ENCODE results near the gene PBOV1.

The PBOV1 gene

DNA sequence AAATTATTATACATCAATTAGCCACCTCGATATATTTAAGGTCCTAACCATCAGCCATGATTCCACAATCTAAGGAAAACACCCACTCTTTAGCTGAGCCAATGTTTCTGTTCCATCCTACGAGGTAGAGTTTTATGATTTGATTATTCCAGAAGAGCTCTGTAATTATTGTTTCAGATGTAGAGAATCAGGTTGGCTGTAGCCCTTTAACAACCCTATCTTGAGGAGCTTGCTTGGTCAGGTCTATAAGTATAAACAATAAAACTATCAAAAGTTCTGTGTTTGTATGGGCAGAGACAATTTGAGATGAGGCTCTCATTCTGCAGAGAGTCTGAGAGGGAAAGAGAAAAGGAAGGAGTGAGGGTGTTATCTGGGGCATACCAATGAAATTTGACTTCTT is at the start of gene PBOV1:
Gene PBOV1, minus strand, starts transcription at position 43 of the 400 bp plus-strand sequence. CDS start 96 bp downstream, outside the sequence.
- DNase-seq (ENCODE audit: low spot score), result no peak

DNA sequence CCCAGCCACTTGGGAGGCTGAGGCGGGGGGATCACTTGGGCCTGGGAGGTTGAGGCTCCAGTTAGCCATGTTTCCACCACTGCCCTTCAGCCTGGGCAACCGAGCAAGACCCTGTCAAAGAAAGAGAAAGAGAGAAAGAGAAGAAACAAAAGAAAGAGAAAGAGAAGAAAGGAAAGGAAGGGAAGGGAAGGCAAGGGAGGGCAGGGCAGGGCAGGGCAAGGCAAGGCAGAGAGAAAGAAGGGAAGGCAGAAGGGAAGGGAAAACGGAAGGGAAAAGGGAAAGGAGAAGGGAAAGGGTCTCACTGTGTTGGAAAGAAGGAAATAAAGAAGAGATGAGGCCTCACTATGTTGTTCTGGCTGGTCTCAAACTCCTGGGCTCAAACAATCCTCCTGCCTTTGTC is 47.8 kb upstream of the PBOV1 start:
- no peak for DNase-seq (ENCODE audit: low spot score)

DNA sequence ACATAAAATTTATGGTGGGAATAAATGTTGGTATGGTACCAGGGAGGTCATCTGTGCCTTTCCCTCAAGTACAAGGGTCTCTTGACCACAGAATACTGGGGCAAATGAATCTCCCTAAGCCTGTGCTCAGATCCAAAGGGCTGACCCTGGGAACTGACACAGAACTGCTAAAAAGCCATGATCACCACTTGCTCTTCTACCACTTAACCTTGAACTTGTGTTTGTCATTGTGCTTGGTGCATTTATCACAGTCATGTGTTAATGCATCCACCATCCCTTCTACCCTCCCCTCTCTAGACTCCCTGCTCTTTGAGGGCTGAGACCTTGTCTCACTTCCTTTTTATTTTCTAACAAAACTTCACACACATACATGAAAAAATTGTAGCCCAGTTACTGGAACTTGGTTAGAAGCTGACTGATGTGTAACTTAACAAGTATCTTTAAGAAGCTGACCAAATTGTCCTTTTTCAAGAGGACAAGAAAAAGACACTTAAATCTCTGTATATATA is 46.1 kb upstream of the PBOV1 start:
- DNase-seq (ENCODE audit: low spot score), result no peak

DNA sequence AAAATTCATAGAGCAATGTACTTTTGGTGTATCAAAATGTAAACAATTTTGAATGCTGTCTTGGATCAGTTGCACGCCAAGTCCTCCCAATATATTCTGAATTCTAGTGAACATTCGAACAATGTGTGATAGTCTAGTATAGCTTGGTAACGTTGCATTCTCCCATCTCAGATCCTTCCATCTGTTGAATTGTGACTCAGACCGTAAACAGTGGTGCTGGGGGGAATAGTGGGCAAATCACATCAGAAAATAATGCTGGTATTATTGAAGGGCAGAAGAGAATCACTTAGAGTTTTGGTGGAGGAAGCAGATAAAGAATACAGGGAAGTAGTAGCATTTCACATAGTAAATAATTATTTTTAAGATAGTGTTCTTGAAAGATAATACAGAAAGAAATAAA is 45.7 kb upstream of the PBOV1 start:
- DNase-seq (ENCODE audit: low spot score), result peak; percentile 53

DNA sequence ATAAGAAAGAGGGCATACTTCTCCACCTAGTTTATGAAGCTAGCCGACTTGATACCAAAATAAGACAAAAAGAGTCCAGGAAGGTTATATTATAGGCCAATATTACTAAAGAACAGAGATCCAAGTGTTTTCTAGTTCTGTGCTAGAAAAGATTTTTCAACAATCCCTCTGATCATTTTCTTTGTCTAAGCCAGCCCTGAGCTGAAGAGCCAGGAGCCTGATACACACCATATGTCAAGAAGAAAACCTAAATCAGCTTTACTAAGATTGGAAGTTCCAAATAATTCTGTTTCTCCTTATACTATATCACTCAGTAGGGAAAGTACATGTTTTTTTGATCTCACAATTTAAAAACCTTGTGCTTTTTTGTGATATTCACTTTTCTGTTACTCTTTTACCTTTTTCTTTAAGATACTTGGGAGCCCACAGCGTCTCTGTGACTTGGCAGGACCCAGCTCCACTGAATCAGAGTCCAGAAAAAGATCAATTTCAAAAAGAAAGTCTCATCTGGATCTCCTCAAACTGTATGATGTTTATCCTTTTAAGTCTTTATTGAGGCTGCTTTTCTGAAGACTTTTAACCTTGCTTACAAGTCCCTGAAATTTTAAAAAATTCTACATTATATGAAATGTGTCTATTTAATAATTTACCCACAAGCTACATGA is 43.0 kb upstream of the PBOV1 start:
- no peak for DNase-seq (ENCODE audit: low spot score)

DNA sequence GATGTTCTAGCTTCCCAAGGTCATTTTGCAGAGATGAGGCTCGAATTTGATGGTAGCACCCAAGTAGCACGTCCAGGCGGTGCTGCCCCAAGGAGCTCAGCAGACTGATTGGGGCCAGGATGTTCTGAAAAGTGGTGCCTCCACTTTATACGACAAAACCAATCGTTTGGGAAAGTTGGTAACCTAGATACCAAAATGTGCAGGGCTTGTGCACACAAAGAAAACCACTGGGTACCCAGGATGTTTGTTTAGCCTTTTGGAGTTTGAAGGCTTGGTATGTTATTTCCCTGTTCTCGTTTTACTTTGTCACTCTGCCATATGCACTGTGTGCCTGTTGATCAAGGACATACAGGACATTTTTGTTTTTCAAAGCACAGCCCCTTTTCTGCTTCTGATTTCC is 40.7 kb upstream of the PBOV1 start:
- DNase-seq (ENCODE audit: low spot score), result no peak

DNA sequence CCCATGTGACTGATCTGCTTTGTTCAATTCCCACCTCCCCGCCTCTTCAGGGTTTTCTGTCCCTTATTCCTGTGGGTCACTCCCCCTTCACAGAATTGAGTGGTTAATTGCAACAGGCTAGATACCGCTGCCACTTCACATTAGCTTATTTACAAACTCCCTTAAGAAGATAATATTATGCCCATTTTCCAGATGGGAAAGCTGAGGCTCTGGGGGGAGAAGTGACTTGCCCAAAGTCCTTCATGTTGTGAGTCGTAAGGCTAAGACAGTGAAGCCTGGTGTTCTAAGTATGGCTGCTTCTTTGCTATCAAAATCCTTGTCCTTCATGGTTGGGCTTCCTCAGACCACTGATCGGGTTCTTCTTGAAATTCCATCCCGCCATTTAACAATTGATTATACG is 39.9 kb upstream of the PBOV1 start:
- DNase-seq (ENCODE audit: low spot score), result no peak

DNA sequence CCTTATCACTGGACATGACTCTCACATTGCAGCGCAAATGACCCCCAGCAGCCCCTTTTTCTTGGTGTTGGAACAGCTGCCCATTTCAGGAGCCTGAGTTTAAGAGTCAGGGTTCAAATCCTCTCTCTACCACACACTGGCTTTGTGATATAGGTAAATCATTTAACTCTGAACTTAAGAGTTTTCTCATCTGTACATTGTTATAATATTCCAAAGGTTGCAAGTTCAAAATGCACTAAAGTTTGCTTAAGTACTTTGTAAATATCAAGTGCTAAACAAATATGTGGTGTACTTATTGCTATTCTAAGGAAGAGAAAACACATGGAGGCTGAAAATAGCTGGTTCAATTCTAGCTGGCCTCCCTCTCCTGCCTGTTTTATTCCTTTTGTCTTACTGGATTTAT is 39.3 kb upstream of the PBOV1 start:
- DNase-seq (ENCODE audit: low spot score), result no peak

DNA sequence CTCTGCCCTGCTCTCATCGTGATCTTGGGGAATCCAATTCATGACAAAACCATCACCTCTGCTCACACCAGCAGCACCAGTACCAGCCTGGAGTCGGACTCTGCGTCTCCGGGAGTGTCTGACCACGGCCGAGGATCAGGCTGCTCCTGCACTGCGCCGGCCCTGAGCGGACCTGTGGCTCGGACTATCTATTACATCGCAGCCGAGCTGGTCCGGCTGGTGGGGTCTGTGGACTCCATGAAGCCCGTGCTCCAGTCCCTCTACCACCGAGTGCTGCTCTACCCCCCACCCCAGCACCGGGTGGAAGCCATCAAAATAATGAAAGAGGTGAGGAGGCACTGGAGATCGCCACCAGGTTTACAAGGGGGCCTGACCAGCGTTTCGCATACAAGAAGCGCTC is 37.2 kb upstream of the PBOV1 start:
- no peak for DNase-seq (ENCODE audit: low spot score)

DNA sequence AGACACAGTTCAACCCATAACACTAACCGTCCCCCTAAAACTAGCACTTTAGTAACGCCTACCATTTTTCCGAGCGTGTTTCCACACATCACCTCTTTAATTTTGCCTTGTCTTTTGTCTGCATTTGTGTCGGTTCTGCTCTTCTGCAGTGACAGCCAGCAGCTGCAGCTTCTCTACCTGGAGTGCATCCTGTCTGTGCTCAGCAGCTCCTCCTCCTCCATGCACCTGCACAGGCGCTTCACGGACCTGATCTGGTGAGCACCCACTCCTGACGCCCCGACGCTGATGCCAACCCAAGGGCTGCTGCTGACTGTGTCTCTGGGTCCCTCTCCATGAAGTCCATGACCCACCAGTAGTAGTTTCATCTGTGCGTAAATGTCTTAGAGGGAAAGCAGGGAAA is 35.4 kb upstream of the PBOV1 start:
- no peak for DNase-seq (ENCODE audit: low spot score)

DNA sequence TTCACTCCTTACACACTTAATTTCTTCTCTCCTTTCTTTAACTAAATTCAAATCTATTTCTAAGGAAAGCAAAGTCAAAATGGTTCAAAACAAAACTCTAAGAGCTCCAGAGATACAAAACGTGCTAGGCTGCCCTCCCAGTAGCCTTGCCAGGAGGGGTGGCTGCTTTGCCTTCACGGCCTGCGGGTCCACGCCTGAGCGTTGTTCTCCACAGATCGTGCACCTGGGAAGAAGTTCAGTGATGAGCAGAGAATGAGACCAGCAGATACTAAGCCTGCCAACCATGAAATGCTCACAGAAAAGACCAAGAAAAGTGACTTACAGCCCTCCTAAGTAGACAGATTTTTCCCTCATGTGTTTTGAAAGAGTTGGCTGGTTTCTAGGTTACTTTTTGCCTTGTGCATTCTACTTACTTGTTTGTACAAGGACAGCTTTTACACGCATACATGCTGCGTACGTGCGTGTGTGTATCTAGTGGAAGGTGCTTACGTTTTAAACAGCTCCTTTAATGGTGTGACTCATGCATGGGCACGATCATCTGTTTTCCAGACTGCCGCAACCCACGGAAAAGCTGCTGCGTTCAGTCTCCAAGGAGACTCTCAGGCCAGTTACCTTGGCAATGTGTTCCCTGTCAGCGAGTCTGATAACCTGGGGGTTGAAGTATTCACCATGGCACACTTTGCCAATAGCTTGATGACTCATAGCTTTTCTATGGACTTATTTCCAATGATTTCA is 32.4 kb upstream of the PBOV1 start:
- no peak for DNase-seq (ENCODE audit: low spot score)

DNA sequence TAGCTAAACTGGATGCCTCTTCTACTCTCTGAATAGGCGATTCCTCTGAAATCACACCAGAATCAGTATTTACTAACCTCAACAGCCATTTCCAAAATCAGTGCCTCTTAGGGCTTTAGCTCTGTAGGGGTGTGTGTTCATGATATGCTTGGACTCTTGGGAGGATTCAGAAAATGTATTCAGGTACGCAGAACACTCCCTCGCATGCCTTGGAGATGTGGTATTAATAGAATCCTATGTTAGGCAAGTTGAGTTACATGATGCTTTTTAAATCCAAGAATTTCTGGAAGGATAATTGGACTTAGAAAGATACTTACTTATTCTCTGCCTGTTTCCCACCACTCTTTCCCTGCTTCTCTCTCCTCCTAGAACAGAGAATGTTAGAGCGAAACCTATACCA is 31.8 kb upstream of the PBOV1 start:
- no peak for DNase-seq (ENCODE audit: low spot score)

DNA sequence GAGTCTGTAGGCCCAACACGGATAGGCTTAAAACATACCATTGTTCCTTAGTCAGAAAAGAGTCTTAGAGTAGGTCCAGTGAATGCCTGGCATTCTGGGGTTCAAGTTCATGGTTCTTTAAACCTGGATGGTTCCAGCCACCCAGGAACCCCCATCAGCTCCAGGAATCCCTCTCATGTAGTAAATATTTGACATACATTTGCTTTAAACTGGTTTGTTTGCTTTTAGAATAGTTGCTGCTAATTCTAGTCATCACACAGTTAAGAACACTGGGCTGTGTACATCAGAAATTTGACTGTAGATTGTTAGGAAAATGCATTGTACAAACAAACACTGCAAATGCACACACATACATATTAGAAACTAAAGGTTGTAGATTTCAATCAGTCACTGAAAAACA is 30.6 kb upstream of the PBOV1 start:
- no peak for DNase-seq (ENCODE audit: low spot score)

DNA sequence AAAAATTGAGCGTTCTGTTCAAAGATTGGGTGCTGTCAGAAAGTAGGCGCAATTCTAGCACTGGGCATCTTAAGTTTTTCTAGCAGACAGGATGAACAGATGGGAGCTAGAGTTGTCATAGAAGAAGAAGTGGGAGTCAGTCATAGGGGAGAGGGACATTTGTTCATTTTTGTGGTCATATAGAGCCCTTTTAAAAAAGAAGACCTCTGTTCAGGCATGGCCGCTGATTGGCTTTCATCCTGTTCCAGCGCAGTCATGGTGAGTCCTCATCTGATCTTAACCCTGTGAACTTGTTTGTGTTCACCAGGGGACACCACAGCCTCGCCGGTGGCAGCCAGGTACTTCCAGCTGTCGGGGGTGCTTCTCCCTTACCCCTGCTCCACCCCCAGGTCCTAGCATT is 29.7 kb upstream of the PBOV1 start:
- DNase-seq (ENCODE audit: low spot score), result no peak

DNA sequence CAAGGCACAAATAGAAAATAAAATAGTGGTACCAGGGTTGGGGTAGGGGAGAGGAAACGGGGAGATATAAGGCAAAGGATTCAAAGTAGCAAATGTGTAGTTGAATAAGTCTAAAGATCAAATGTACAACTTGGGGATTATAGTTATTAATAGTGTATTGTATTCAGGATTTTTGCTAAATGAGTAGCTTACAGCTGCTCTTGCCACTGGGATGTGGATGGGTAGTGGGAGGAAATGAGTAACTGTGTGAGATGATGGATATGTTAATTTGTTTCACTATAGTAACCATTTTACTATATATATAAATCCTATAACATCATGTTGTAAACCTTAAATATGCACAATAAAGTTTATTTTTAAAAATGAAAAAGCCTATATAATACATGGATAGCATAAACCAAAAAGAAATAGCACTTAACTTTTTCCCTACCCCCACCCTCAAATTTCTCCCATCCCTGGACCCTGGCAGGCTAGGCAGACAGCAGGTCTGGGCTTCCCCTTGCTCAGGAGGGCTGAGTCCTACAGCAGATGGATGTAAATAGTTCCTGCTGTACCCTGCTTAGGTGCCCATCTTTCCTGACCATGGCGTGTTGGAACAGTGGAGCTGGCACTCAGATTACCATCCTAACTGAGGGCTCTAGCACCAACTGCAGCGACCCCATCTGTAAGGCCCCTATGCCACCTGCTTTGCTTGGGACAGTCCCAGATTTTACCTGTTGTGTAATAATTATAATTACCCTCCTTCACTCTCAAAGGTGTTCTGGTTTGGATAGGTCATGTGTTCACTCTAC is 28.6 kb upstream of the PBOV1 start:
- no peak for DNase-seq (ENCODE audit: low spot score)

DNA sequence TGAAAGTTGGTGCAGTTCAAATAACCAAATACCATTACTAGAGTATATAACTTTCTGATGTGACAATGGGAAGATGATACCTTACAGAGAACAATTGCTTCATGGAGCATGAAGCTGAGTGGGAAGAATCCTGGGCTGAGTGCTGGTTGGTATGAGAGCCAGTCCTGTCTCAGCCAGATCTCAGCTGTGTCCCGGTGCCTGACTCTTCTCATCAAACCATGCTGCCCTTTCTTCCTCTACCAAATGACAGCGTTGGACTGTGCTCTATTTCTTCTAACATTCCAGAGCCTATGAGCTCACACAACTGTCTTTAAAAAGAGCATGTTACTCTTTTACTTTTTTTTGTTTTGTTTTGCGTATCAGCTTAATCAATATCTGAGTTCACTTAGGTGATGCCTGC is 27.5 kb upstream of the PBOV1 start:
- DNase-seq (ENCODE audit: low spot score), result no peak

DNA sequence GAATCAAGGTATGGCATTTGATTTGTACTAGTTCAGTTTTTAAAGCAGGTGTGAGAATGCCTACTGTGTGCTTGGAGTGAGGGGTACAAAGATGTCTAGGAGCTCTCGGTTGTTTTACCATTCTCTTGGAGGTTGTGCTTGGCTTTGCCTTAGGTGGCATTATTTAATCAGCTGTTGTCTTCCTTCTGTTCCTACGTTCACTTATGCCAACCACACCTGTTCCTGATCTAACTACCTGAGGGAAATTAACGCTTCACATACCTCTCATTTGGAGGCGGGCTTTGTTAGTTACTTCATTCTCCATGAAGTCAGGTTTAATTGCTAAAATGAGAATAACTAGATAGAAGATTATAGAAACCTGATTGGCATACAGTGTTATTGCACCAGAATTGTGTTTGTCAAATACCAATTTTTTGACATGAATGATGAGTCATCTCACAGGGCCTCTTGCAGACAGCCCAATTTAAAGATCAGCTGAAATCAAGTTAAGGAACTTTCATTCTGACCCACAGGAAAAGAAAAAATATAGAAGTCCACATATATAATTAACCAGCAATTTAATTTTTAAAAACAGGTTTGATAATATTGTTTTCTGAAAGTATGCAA is 24.8 kb upstream of the PBOV1 start:
- no peak for DNase-seq (ENCODE audit: low spot score)

DNA sequence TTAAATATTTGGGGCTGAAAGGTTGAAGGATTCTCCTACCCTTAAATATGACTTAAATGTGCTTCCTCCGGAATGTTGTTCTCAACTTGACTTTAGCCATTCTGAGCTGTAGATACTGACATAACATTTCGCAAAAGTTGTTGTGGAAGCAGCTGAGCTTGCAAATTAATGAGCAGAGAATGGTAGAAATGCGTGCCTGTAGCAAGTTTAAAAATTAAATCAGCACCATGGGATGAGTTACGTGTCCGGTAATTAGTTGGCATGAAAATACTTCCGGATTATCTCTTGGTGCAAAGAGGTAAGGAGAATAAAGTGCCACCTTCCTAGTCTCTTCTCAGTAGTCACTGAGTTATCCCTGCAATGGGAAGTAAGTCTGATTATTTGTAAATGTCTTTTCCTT is 23.6 kb upstream of the PBOV1 start:
- DNase-seq (ENCODE audit: low spot score), result no peak

DNA sequence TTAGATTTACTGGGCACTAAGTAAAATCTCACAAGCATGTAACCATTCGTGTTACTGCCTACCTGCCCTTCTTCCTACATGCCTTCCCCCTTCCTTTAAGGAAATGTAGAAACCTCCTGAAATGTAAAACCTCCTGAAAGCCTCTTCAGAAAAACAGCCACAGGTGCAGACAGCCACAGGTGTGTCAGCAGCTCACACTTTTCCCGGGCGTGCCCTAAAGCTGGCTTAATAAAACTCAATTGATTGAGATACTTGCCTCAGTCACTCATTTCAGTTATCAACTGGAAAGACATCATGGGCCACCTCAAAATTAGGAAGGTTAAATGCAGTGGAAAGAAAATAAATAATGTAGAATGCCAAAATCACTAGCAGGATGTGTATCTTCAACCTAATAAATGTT is 23.1 kb upstream of the PBOV1 start:
- DNase-seq (ENCODE audit: low spot score), result no peak

DNA sequence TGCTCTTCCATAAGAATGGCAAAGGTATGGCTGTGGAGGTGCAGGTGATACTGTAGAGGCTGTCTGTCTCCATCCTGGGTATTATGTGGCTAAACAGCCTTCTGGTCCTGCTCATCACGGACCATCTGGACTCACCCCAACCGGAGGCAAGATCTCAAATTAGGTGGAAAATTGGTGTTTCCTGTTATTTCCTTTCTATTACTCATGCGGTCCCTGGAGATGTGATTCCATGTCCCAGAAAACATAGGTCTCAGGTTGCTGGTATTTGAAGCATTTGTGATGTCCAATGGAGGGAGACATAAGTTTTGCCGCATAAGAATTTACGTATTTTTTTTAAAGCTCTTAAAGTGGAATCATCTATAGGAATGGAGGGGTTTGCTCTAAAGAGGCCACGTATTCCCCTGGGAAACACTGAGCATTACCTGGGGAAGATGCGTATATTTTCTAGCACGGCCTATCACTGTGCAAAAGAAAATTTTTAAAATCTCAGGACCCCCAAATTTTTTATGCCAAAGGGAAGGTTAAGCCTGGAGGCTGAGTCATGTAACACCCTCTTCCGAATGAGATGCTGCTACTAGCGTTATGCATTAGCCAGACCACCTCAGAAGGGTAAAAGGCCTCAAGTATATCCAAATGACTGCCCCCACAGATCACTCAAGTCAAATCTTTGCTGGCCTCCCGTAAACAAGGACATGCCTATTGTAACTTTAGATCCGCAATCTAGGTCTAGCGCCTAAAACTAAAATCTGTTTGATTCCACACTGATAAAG is 22.4 kb upstream of the PBOV1 start:
- DNase-seq (ENCODE audit: low spot score), result no peak

DNA sequence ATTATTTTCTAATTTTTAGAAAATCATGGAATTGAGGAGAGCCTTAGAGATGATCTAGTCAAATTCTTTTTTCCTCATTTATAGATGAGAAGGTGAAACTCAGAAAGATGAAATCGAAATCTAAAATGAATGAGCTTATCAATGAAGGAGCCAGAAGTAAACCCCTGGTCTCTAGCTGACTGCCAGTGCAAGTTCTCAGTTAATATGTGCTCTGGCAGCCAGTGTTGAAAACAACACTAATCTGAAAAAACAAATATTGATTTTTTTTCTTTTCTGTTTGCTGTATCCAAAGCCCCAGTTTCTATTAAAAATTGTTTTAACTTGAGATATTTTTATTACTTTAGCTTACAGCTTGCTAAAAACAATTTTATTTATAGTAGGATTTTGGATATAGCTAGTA is 21.5 kb upstream of the PBOV1 start:
- DNase-seq (ENCODE audit: low spot score), result no peak

DNA sequence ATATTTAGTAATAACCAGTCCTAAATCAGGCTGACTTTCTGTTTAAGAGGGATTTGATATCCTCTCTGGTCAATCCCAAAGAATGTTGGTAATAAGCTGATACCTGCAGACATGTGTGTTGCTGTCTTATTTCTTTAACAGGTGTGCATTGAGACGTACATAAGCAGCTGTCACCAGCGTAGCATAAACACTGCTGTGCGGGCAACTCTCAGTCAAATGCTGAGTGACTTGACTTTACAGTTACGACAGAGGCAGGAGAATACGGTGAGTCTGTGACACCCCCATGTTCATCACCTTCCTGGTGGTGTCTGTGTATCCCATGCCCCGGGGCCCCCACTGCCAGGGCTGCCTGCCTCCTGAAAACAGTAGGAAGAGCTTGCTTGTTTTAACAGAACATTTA is 20.1 kb upstream of the PBOV1 start:
- DNase-seq (ENCODE audit: low spot score), result no peak

Measured in globus pallidus (tissue), 1 donor.